SK-N-DZ (cell line): ENCODE measurements around the gene DNAJB1.

Experiments
- DNase-seq: peaks from one replicate; pipeline ENCODE4 v3.0.0-alpha.2; 2015; ENCODE audit warnings: low spot score

The DNAJB1 gene

DNA sequence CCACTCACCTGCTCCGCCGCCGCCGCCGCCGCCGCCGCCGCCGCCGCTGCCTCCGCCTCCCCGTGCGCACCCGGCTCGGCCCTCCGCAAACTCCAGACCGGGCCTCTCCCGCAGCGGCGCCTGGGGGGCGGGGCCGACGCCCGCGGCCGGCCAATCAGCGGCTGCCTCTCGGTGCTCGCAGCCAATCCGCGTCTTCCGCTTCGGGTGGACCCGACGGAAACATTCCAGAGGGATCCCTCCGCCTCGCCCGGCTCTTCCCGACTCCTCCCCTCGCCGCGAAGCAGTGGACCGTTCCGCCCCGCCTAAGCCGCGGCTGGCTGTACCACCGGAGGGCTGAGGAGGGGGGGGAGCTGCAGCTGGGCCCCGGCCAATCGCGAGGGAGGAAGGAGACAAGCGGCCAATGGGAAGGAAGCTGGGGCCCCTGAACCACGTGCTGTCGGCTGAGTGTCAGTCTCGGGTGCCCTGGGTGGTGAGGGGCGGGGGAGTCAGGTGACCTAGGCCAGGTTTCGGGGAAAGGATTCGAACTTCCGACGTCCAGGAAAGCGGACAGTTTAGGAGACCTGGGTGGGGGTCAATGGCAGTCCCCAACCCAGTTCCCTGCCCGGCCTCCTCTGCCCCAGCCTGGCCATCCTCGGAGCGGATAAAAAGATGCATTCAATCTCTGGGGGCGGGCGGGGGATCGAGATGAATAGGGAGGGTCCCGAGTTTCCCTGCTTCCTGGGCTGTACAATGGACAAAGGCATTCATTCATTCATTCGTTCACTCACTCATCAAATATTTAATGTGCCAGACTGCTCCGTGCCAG, 22.0 kb downstream of the DNAJB1 start, which contains the start of gene GIPC1:
GIPC1 (minus strand) TSS at position 99 of the 805 bp plus-strand sequence. CDS start 13,151 bp downstream, outside the sequence.
- DNase-seq, result peak; percentile 98

DNA sequence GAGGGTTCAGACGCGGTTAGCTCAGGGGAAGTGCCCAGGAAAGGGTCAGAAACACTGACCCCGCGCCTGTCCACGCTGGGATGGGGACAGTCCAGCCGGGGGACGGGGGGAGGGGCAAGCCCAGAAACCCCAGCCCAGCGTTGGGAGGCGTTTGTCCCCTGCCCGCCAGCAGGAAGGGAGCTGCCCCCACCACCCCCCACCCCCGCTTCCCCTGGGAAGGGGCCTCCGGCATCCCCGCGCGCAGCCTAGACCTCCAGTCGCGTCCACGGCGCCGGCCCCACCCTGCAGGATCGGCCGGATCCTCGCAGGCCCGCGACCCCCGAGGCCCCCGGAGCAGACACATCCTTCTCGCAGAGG, 22.5 kb downstream of the DNAJB1 start:
- no peak for DNase-seq

DNA sequence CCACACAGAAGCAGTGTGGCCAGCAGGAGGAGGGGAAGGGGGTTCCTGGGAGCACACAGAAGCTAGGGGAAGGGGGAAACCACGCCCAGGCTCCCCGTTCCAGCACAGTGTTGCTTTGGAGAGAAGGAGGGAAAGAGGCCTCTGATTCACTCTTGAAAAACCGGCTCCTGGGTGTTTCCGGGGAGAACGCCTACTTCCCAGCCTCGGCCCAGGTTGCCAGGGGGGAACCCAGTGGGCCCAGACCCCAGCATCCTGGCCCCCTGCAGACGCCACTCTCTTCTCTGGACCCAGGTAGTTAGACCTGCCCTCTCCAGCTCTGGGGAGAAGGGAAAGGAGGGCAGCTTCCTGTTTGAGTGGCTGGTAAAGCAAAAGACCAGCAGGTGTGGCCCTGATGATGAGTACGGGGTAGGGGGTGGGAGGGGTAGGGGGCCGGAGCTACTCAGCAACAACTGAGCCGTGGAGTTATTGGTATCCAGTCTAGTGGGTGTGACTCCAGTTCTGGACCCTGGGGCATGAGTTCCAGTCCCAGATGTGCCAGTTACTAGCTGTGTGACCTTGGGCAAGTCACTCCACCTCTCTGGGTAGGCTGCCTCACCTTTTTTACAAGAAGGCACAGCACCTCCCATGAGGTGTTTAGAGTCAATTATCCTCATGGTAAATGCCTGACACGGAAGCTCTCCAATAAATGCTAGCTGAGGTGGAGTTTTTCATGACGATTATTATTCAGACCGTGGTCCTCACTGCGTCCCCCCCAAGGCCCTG, 23.1 kb downstream of the DNAJB1 start:
- DNase-seq, result no peak

DNA sequence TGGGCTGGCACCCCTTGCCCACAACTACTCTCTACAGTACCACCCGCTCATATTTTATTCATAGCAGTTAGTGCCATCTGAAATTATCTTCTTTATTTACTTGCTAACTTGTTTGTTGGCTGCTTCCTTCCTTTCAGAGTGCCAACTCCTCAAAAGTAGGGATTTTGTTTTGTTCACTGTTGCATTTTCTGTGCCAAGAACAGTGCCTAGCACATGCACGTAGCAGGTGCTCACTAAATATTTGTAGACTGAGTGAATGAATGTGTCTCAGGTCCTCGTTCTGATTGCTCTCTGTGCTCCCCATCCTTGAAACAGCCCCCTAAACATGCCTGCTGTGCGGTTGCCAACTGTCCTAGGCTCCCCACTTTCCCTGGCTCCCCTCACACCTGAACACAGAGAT, 23.8 kb downstream of the DNAJB1 start:
- no peak for DNase-seq

DNA sequence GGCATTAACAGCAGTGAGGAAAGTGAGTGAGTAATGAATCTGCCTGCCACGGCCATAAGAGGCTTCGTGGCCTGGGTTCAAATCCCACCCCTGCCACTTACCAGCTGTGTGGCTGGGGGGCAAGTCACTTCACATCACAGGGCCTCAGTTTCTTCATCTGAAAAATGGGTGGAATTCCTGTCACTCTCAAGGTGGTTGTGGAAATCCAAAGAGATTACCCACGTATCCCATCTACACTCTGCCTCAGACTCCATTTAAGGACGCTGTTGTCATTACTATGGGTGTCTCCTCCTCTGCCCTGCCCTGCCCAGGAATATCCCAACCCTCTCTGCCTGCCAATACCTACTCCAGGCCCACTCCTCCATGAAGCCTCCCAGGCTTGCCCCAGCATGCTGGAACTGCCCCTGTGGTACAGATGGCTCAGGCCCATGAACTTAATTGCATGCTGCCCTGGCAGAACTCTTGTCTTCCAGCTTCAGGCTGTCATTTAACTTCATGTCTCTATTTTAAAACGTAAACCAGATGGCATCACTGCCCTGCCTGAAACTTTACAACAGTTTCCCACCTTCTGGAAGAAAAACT, 25.4 kb downstream of the DNAJB1 start:
- no peak for DNase-seq

DNA sequence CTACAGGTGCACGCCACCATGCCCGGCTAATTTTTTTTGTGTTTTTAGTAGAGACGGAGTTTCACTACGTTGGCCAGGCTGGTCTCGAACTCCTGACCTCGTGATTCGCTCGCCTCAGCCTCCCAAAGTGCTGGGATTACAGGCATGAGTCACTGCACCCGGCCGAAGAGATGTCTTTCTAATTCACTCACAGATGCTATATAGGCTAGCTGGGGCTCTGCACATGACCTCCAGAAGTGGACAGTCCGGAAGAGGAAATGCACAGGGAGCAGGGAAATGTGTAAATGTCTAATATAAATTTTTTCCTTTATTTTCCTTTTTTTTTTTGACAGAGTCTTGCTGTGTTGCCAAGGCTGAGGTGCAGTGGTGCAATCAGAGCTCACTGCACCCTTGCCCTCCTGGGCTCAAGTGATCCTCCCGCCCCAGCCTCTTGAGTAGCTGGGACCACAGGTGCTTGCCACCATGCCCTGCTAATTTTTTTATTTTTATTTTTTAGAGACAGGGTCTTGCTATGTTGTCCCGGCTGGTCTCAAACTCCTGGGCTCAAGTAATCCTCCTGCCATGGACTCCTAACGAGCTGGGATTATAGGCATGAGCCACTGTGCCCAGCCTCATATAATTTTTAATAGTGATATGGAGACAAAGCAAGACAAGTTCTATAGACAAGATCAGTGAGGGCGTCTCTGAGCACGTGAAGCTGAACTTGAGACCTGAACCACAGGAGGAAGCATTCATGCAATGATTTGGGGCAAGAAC, 30.6 kb downstream of the DNAJB1 start:
- no peak for DNase-seq

DNA sequence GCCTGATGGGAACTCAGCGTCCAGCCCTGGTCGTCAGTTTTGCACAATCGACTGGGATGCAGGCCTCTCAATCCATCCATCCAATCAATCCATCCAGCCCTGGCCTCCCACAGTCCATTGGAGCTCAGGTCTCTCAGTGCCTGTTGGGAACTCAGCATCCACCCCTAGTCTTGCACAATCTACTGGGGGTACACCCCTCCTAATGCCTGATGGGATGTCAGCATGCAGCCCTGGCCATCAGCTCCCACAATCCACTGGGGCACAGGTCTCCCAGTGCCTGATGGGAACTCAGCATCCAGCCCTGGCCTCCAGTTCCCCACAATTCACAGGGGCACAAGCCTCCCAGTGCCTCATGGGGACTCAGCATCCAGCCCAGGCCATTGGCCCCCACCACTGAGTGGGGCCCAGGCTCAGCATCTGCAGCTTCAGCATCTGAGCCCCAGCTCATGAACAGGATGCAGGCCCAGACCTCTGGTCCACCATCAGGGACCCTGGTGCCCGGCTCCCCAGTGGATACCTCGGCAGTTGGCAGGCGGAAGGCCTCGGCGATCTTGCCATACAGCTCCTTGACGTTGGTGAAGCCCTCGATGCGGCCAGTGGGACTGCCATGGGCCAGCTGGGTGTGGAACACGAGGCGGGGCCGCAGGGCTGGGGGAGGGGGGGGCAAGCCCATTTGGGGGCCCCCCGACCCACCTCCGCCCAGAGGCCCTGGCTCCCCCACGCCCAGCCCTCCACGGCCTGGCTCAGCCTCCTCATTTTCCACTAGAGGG, 35.8 kb downstream of the DNAJB1 start:
- no peak for DNase-seq

DNA sequence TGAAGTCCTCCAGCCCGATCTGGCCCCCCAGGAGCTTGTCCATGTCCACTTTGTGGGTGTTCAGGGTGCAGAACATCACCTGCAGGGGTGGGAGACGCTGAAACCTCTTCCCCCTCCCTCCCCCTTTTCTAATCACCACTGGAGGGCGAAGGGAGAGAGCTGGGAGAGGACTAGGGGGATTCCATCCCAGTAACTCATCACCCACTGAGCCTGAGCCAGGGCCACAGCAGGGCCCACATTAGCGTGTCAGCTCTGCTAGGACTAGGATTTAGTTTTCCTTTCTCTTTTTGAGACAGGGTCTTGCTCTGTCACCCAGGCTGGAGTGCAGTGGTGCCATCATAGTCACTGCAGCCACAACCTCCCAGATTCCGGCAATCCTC, 37.5 kb downstream of the DNAJB1 start:
- no peak for DNase-seq

DNA sequence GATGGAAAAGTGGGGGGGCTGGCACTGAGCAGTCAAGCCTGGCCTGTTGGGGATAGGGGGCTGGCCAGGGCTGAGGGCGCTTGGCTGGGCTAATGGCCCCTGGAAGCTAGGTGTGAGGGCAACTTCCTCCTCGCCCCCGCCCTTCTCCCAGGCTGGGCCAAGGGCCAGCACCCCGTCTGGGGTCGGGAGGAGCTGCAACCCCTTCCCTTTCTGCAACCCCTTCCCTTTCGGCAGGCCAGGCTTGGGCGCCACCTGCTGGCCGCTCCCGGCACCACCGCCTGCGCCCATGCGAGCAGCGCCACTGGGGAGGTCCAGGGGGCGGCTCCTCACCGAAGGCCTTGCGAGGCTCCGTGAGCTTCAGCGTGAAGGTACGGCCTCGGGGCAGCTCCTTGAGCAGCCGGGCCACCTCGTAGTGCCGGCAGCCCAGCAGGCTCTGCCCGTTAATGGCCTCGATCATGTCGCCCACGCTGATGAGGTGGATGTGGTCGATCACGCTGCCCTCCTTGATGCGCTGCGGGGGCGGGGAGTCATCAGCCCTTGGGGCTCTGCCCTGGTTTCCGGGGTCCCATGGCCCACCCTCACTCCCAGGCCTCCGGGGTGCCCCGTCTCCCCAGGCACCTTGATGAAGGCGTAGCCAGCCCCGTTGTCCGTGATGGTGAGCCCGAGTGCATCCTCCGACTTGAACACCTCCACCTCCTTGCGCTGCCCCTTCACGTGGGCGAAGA, 38.1 kb downstream of the DNAJB1 start:
- peak; percentile 51 for DNase-seq

DNA sequence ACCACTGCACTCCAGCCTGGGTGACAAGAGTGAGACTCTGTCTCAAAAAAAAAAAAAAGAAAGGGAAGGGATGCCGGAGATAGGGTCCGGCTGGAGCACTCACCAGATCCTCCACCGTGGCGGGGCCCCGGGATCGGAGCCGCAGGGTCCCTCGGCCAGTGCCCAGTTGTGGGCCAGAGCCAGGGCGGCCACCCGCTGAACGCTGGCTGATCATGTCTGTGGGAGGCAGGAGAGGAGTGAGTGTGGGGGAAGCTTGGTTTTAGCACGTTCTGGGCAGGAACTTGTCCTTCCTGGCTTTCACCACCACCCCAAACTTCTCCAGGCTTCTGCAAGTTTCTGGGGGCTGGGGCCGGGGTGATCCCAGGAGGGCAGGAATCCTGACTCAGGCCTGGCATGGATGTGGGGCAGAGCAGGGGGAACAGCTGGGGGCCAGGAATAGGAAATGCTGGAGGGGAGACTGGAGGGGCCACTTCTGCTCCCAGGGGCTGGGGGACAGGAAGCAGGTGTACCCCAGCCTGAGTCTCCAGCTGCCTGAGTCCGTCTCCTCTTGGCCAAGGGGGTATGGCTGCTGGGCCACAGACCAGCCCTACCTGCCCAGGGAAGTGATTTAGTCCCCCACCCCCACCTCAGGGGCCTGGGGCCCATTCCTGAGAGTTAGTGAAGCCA, 38.8 kb downstream of the DNAJB1 start:
- no peak for DNase-seq

DNA sequence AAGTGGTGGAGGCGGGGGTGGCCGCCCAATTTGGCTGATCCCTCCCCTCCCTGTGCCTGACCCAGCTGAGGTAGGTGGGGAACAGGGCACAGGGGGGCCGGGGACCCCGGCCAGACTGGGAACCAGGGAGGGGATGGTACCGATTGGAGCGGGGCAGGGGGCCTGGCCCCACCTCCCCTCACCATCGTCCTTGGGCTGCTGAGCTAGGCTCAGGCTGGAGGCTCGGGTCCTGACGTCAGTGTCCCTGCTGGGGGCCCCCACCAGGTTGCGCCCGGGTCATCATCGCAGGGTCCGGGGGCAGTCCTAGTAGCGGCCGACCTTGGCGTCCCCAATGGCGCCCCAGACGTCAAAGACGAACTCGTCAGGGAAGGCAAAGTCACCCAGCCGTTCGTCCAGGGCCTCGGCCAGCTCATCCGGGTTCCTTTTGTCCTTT, 40.1 kb downstream of the DNAJB1 start:
- no peak for DNase-seq

DNA sequence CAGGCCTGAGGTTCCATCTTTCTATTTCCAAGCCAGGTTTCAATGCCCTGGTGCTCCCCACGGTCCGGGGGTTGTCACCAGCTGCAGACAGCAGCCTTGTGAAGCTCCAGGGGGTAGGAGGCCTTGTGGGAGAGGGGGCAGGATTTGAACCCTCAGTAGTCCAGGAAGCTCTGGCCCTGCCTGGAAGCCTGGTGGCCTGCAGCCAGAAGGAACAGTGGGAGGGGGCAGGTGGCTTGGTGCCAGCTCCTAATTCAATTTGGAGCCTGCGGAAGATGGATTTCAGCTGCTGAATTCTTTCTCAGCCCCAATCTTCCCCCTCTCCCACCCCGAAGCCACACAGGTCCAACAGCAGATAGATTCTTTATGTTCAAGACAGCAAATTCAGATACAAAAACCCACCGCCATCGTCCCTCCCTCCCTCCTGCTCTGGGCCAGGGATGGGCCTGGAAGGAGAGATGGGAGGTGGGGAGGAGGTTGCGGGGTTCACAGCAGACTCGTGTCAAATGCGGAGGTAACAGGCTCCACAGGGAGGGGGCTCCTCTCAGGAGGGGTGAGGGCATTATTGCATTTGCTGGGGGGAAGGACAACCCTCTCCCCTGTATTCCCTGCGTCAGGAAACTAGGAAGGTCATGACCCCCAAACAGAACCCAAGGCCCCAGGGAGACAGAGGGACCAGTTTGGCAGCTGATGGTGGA, 40.6 kb downstream of the DNAJB1 start:
- peak; percentile 69 for DNase-seq

DNA sequence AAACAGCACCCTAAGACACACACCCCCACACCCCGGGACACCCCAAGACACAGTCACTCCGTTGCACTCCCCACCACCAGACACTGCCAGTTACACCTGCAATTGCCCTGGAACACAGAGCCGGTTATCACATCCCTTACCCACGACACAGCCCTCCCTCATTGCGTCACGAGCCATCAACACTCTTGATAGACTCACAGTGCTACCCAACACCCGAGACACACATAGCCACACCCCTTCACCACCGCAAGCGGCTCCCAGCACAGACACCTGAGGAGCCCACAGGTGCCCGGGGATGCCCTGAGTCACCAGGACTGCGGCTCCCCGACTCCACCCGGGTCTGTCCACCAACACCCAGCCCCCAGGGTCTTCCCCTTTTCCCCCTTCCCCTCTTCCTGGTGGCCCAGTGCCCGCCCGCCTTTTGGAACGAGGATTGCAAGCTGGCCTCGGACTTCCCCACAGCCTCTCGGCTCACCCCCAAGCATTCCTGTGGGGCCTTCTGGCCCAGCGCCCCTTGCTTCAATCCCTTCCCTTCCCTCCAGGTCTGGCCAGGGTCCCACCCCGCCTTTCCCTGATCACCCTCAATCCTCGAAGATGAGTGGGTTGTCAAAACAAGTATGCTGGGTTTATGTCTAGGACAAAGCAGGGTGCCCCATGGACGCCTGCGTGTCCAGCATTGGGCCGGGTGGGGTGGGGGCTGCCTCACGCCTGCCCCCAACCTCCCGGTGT, 41.4 kb downstream of the DNAJB1 start:
- DNase-seq, result peak; percentile 40

DNA sequence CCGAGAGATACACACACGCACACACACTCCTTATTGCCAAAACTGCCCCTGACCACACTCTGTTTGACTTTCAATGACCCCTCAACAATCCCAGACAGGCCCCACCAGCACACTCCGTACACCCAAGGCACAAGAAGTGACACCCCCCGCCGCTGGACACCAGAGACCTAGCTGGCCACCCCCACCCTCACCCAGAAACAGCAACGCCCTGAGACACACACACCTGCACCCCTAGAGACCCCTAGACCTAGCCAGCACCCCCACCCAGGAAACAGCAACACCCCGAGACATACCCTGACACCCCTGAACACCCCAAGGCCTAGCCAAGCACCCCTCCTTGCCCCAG, 41.9 kb downstream of the DNAJB1 start:
- DNase-seq, result no peak

DNA sequence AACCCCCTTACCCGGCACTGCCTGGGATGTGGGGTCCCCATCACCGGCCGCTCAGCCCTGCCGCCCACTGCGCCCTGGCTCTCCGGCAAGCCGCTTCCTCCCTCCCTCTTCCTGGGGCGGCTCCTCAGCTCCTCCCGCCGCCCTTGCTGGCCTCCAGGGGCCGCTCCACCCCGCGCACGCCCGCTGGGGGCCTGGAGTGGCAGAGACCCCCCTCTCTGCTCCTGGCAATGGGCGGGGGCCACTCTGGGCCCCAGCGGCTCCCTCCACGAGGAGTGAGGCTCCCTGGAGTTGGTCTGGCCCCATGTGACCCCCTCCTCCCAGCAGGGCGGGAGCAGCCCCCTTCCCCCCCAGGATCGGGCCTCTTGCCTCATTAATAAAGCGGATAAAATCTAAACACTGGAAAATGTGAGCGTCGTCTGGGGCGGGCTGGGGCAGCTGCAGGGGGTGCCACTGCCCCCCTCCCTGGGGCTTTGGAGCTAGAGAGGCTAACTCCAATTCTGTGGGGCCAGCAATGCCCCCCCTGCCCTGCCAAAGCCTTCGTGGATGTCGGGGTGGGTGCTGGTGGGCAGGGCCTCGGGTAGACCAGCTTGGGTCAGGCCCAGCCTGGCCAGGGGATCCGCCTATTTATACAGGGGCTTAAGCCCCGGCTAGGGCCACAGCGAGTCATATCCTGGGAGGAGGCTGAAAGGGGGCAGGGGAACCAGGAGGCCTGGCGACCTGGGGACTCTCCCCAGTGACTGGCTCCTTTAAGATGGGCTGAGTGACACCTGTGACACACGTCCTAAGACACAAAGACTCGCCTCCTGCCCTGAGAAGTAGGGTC, 42.7 kb downstream of the DNAJB1 start, which contains the start of gene PTGER1:
PTGER1 (minus strand) TSS at position 104 of the 823 bp plus-strand sequence. CDS start 1,034 bp downstream, outside the sequence.
- DNase-seq, result peak; percentile 53

DNA sequence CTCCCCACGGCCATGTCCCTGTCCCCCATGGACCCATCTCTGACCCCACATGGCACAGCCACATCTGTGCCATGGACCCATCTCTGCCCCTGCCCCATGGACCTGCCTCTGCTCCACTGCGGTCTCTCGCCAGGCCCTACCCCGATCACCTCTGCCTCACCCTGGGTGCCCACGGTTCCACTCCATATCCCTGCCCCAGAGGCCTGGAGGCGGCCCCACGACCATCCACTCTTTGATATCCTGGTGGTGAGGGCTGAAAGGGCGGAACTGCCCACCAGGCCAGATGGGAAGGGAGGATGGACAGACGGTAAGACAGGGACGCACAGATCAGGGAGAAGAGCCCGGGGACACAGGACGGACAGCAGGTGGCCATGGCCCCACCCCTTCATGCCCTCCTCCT, 43.4 kb downstream of the DNAJB1 start:
- no peak for DNase-seq

DNA sequence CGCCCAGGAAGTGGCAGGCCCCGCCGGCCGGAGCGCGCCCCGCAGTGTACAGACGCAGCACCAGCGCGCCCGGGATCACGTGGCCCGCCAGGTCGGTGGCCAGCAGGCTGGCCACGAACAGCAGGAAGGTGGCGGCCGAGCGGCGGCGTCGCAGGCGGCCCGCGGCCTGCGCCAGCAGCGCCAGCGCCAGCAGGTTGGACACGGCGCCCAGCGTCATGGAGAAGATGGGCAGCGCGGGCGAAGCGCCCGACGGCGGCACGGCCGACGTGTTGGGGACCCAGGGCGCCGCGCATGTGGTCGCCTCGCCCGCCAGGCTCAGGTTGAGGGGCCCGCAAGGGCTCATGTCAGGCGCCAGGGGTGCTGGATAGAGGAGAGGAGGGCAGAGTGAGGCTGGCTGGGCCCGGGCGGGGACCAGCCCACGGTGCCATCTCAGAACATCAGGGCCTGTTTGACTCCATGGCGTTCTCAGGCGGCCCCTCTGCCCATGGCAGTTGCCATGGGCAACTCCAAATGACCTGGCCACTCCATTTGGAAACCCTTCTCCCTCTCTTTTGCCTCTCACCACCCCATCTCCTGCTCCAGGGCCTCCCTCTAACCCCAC, 44.1 kb downstream of the DNAJB1 start:
- no peak for DNase-seq
